Peyer's patch (tissue), 4 donors: ENCODE results near the gene NOB1. TPM values are rescaled to one million over a fixed set of nuclear protein-coding genes. Genes with fewer than 3 reads are reported as not detected.
A peak's percentile ranks its signal among the peaks of the same experiment; 100 is the strongest.

Experiments used
- DNase-seq, 3 donors: peaks; one replicate each; pipeline ENCODE4 v3.0.0-alpha.2; 2017 to 2019
- H3K27ac ChIP-seq, 4 donors: fragments of 200-600 bp; sonication (generic); one replicate each; pipeline ENCODE4 v1.5.1; 2016 to 2019
- H3K27me3 ChIP-seq, 2 donors: fragments of 200-600 bp; sonication (generic); one replicate each; pipeline ENCODE4 v1.5.1; 2019
- H3K36me3 ChIP-seq, 3 donors: fragments of 200-600 bp; sonication (generic); one replicate each; pipeline ENCODE4 v1.5.1; 2016 to 2019
- H3K4me1 ChIP-seq, 4 donors: fragments of 200-600 bp; sonication (generic); one replicate each; pipeline ENCODE4 v1.5.1; 2016 to 2019
- H3K4me3 ChIP-seq, 4 donors: fragments of 200-600 bp; sonication (generic); 1 replicate in 3 of 4; 2 replicates in 1 of 4; pipeline ENCODE4 v1.5.1; 2016 to 2019; ENCODE audit warnings: mild to moderate bottlenecking in 1 of 4
- H3K9me3 ChIP-seq, 4 donors: fragments of 200-600 bp; sonication (generic); one replicate each; pipeline ENCODE4 v1.5.1; 2016 to 2019; ENCODE audit warnings: mild to moderate bottlenecking in 1 of 4
- POLR2A ChIP-seq, 2 donors: fragments of 450-650 bp; IDR thresholded peaks; one replicate each; pipeline ENCODE4 v1.5.1; 2017; ENCODE audit warnings: antibody characterized with exemption in 2 of 2, mild to moderate bottlenecking in 2 of 2, moderate library complexity in 2 of 2
- total RNA-seq, 4 donors: library from RNA; depleted of rRNA; stranded (reverse); fragments of >200 nt; gene quantifications; one replicate each; pipeline ENCODE4 v1.1.0, GENCODE V29; 2016
- TF ChIP-seq, protein P1 (sequence below), 6 experiments: fragments of 450-650 bp in 4 of 6; fragments of 200-600 bp in 2 of 6; sonication (generic) in 1 of 6; IDR thresholded peaks; one replicate each; pipeline ENCODE4 v1.5.1; 2017 to 2019; ENCODE audit warnings: antibody characterized with exemption in 6 of 6, mild to moderate bottlenecking in 3 of 6, moderate library complexity in 1 of 6

The NOB1 gene
- total RNA-seq, 4 donors from 2014 or later = 13.5 to 37.1 (median 27.7) TPM

DNA sequence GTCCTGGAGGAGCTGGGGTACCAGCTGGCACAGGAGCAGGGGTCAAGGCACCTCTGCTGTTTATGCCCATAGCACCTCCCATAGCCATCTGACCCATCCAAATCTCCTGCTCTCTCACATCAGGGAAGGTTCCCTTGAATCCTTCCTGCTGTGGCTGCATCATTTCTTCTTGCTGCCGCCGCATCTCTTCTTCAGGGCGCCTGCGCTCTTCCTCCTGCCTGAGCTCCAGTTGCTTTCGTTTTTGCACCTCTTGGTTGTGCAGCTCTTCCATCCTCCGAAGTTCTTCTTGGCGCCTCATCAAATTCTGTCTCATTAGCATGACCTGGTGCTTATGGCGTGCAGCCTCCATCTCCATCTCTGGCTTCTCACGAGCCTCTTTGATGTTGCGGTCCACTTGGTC lies 2.0 kb upstream of the NOB1 start:
- Histone ChIP-seq H3K36me3 (peaks cover 0 to 4% (median 0%) of the 10 kb centered on the region in 3 donors), H3K9me3 (no peaks in the 10 kb centered on the region), H3K4me3 (no peak overlapping the region), H3K27ac (no peak overlapping the region), H3K27me3 (no peaks in the 10 kb centered on the region), H3K4me1 (peaks cover 0 to 21% (median 7%) of the 10 kb centered on the region in 4 donors)
- DNase-seq = no peak
- no peak for TF ChIP-seq POLR2A (IDR thresholded peaks at IDR 0.05)
- TF ChIP-seq, protein P1, sequence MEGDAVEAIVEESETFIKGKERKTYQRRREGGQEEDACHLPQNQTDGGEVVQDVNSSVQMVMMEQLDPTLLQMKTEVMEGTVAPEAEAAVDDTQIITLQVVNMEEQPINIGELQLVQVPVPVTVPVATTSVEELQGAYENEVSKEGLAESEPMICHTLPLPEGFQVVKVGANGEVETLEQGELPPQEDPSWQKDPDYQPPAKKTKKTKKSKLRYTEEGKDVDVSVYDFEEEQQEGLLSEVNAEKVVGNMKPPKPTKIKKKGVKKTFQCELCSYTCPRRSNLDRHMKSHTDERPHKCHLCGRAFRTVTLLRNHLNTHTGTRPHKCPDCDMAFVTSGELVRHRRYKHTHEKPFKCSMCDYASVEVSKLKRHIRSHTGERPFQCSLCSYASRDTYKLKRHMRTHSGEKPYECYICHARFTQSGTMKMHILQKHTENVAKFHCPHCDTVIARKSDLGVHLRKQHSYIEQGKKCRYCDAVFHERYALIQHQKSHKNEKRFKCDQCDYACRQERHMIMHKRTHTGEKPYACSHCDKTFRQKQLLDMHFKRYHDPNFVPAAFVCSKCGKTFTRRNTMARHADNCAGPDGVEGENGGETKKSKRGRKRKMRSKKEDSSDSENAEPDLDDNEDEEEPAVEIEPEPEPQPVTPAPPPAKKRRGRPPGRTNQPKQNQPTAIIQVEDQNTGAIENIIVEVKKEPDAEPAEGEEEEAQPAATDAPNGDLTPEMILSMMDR (IDR thresholded peaks at IDR 0.05) = no peak

- Histone ChIP-seq H3K27me3 (no peaks in the 10 kb centered on the region), H3K36me3 (peaks cover 0 to 29% (median 0%) of the 10 kb centered on the region in 3 donors), H3K27ac (peak overlapping the region; percentile 57 to 82 (median 71)), H3K4me1 (peaks cover 0 to 19% (median 6%) of the 10 kb centered on the region in 4 donors), H3K9me3 (no peaks in the 10 kb centered on the region), H3K4me3 (peak overlapping the region; percentile 73 to 95 (median 80))
- TF ChIP-seq POLR2A (IDR thresholded peaks at IDR 0.05) = no peak
- TF ChIP-seq, protein P1 (IDR thresholded peaks at IDR 0.05) = no peak
- DNase-seq = no peak
Measured at GRCh38 chr16:69754143-69754468, 620 bp downstream of the NOB1 start.

DNA sequence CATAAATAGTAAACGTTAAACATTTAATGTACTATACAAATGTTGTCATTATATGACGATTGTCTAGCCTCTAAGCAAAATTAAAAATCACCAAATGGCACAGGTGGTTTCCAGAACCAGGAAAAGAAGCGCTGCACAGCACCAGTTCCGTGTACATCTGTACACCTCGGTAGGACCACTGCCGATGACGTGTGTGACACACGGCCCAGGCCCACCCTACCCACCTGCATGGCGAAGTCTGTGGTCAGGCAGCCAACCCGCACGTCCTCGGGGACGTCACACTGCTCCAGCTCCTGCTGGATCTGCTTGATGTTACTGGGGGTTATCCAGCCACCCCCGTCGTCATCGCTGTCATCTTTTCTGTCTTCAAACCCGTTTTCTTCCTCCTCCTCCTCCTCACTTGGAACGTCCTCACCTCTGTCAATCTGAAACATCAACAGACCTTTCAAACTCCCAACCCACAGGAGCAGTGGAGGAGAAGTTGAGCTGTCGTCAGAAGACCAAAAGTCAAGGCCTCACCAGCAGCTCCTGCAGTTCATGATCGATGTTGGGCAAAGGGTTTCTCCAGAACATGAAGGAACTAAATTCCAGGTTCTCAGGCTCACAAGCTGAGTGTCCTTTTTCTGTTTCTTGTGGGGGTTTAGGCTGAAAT lies 5.9 kb downstream of the NOB1 start:
- no peak for DNase-seq
- TF ChIP-seq, protein P1 (IDR thresholded peaks at IDR 0.05) = no peak
- no peak for TF ChIP-seq POLR2A (IDR thresholded peaks at IDR 0.05)
- no peak overlapping the region for H3K27ac ChIP-seq
- no peaks in the 10 kb centered on the region for H3K9me3 ChIP-seq
- peaks cover 0 to 82% (median 0%) of the 10 kb centered on the region in 3 donors for H3K36me3 ChIP-seq
- H3K4me3 ChIP-seq = no peak overlapping the region
- no peaks in the 10 kb centered on the region for H3K27me3 ChIP-seq
- H3K4me1 ChIP-seq = peaks cover 0 to 15% (median 5%) of the 10 kb centered on the region in 4 donors

DNA sequence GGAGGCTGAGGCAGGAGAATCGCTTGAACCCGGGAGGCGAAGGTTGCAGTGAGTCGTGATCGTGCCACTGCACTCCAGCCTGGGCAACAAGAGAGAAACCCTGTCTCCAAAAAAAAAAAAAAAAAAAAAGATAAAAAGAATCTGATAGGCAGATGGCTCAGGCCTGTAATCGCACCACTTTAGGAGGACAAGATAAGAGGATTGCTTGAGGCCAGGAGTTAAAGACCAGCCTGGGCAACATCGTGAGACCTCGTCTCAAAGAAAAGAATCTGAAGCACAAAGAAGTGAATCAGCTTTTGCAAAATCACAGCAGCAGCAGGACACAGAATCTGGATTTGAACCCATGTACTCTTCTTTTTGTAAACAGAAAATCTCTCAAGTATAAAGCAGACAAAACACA lies 7.6 kb downstream of the NOB1 start:
- no peak for TF ChIP-seq POLR2A (IDR thresholded peaks at IDR 0.05)
- TF ChIP-seq, protein P1 (IDR thresholded peaks at IDR 0.05) = no peak
- peaks cover 0 to 97% (median 0%) of the 10 kb centered on the region in 3 donors for H3K36me3 ChIP-seq
- no peak overlapping the region for H3K27ac ChIP-seq
- no peak overlapping the region for H3K4me3 ChIP-seq
- no peaks in the 10 kb centered on the region for H3K9me3 ChIP-seq
- no peaks in the 10 kb centered on the region for H3K4me1 ChIP-seq
- DNase-seq = no peak
- no peaks in the 10 kb centered on the region for H3K27me3 ChIP-seq

GRCh38 chr16:69745959-69746358 lies 8.8 kb downstream of the NOB1 start:
- TF ChIP-seq POLR2A (IDR thresholded peaks at IDR 0.05) = no peak
- TF ChIP-seq, protein P1 (IDR thresholded peaks at IDR 0.05) = no peak
- H3K4me1 ChIP-seq = peaks cover 0 to 7% (median 2%) of the 10 kb centered on the region in 4 donors

More at GRCh38 chr16:69745959-69746358, 8.8 kb downstream of the NOB1 start:
- H3K27me3 ChIP-seq = no peaks in the 10 kb centered on the region
- no peak for DNase-seq
- no peak overlapping the region for H3K27ac ChIP-seq
- no peak overlapping the region for H3K4me3 ChIP-seq
- peaks cover 0 to 97% (median 0%) of the 10 kb centered on the region in 3 donors for H3K36me3 ChIP-seq
- no peaks in the 10 kb centered on the region for H3K9me3 ChIP-seq
